ENCODE data around the gene CERS6. TPM values are rescaled to one million over a fixed set of nuclear protein-coding genes. Genes with fewer than 3 reads are reported as not detected.

The CERS6 gene
- total and polyA plus RNA-seq, 8 donors, result 3.2 to 18.0 (median 7.6) TPM

DNA sequence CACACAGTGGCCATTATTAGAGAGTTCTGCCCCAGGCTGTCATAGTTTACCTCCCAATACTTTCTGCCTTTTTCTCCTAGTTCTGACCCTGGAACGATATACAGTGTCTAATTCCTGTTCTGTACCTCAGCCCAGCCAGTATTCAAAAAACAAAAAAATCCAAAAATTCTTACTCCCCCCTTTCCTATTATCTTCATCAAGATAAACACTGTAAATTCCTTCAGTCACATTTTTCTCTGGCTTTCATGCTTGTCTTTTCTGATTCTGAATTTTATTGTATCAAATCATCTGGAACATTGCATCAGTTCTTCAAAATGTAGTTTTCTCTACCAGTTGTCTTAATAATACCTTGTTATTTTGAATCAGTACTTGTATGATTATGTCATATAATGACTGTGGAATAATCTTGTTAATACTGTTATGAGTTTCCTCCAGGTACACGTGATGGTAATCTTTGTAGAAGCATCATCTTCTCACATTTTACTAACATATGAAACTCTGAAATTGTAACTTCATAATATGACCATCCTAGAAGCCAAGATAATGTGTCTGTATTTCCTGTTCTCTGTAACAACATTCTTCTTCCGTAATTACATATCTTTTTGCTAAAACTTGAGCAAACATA is 267.3 kb downstream of the CERS6 start:
- no peaks in the 10 kb centered on the region for H3K9me3 ChIP-seq
- H3K27me3 ChIP-seq, result no peaks in the 10 kb centered on the region
- ATAC-seq (no peak), FAIRE-seq (no peak), DNase-seq (no peak)
- intact Hi-C loops (cut with DNase I), result no loop called here
- WGBS, 2 donors, result 67 to 86% methylated on average over 3 of the region's 3 CpGs
- H3K4me3 ChIP-seq, result no peak overlapping the region
- TF ChIP-seq, protein P1, sequence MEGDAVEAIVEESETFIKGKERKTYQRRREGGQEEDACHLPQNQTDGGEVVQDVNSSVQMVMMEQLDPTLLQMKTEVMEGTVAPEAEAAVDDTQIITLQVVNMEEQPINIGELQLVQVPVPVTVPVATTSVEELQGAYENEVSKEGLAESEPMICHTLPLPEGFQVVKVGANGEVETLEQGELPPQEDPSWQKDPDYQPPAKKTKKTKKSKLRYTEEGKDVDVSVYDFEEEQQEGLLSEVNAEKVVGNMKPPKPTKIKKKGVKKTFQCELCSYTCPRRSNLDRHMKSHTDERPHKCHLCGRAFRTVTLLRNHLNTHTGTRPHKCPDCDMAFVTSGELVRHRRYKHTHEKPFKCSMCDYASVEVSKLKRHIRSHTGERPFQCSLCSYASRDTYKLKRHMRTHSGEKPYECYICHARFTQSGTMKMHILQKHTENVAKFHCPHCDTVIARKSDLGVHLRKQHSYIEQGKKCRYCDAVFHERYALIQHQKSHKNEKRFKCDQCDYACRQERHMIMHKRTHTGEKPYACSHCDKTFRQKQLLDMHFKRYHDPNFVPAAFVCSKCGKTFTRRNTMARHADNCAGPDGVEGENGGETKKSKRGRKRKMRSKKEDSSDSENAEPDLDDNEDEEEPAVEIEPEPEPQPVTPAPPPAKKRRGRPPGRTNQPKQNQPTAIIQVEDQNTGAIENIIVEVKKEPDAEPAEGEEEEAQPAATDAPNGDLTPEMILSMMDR (IDR thresholded peaks at IDR 0.05), result no peak
- H3K27ac ChIP-seq, result no peak overlapping the region
- no peaks in the 10 kb centered on the region for H3K36me3 ChIP-seq
- no peaks in the 10 kb centered on the region for H3K4me1 ChIP-seq

GRCh38 chr2:168726375-168726774 is 270.3 kb downstream of the CERS6 start:
- ATAC-seq (no peak), FAIRE-seq (no peak), DNase-seq (no peak)
- Histone ChIP-seq H3K27ac (no peak overlapping the region), H3K27me3 (no peaks in the 10 kb centered on the region), H3K4me3 (no peak overlapping the region), H3K36me3 (no peaks in the 10 kb centered on the region), H3K9me3 (no peaks in the 10 kb centered on the region), H3K4me1 (no peaks in the 10 kb centered on the region)
- 81 to 86% methylated on average over 3 of the region's 3 CpGs for WGBS, 2 donors
- intact Hi-C loops (cut with DNase I), result no loop called here
- TF ChIP-seq, protein P1 (IDR thresholded peaks at IDR 0.05), result no peak

- no peak for ATAC-seq
- 94 to 97% methylated on average over 5 of the region's 5 CpGs for WGBS, 2 donors
- TF ChIP-seq, protein P1 (IDR thresholded peaks at IDR 0.05), result no peak
Observed at GRCh38 chr2:168727904-168728470, 271.9 kb downstream of the CERS6 start.

DNA sequence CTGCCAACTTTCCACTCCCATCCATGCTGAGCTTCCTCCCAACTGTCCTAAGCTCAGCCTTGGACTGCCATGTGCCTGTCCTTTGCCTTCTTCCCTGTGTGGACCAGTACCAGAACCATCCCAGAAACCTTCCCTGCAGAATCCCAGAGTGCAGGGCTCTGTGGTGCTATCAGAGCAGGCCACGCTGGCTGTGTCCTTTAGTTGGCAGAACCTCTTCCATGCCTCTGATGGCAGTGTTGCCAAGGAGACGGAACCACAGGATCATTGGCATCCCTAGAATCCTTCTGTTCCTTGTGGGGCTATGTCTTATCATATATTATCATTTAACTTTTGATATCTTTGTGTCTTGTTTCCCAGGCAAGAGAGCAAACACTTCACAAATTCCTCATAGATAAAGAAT is 273.4 kb downstream of the CERS6 start:
- TF ChIP-seq, protein P1 (IDR thresholded peaks at IDR 0.05), result no peak
- ATAC-seq (no peak), DNase-seq (no peak), FAIRE-seq (no peak)
- no peaks in the 10 kb centered on the region for H3K4me1 ChIP-seq
- H3K36me3 ChIP-seq, result no peaks in the 10 kb centered on the region
- WGBS, 2 donors, result 95 to 96% methylated on average over 2 of the region's 2 CpGs
- no peaks in the 10 kb centered on the region for H3K9me3 ChIP-seq
- H3K27ac ChIP-seq, result no peak overlapping the region
- intact Hi-C loops (cut with DNase I), result no loop called here
- H3K4me3 ChIP-seq, result no peak overlapping the region
- H3K27me3 ChIP-seq, result no peaks in the 10 kb centered on the region

More at GRCh38 chr2:168727904-168728470, 271.9 kb downstream of the CERS6 start:
- Histone ChIP-seq H3K27me3 (no peaks in the 10 kb centered on the region), H3K4me3 (no peak overlapping the region), H3K4me1 (no peaks in the 10 kb centered on the region), H3K36me3 (no peaks in the 10 kb centered on the region), H3K9me3 (no peaks in the 10 kb centered on the region), H3K27ac (no peak overlapping the region)
- intact Hi-C loops (cut with DNase I), result no loop called here
- FAIRE-seq (no peak), DNase-seq (no peak)

DNA sequence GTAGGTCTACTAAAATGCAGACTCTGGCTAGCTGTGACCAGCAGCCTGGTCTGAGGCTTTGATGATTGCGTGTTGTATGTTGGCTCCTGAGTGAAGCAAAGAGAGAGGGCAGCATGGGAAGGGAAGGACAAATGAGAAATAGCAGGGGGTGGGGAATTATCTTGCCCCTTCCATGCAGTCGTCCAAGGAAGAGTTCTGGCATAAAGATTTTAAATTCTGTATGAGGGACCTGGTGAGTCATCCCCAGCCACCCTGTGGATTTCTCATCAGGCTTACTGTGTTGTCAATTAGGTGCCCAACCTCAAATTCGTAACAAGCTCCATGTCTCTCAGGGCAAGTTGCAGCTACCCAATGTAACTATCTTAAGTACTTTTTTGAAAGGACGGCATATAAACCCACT is 274.3 kb downstream of the CERS6 start:
- no peaks in the 10 kb centered on the region for H3K27me3 ChIP-seq
- ATAC-seq, result no peak
- H3K4me1 ChIP-seq, result no peaks in the 10 kb centered on the region
- H3K9me3 ChIP-seq, result no peaks in the 10 kb centered on the region
- TF ChIP-seq, protein P1 (IDR thresholded peaks at IDR 0.05), result no peak
- intact Hi-C loops (cut with DNase I), result no loop called here
- no peak for FAIRE-seq
- WGBS, 2 donors, result 82 to 84% methylated on average over 4 of the region's 4 CpGs
- no peak for DNase-seq
- no peak overlapping the region for H3K27ac ChIP-seq
- no peak overlapping the region for H3K4me3 ChIP-seq
- no peaks in the 10 kb centered on the region for H3K36me3 ChIP-seq
